WTC11 (cell line): ENCODE measurements around the gene KCNQ2. TPM values are rescaled to one million over a fixed set of nuclear protein-coding genes. Genes with fewer than 3 reads are reported as not detected.
A peak's percentile ranks its signal among the peaks of the same experiment; 100 is the strongest.

Source experiments
- ATAC-seq: fragments of 200-7000 bp; cut with Tn5 transposase; 2 replicates; pipeline ENCODE4 v1.10.0; 2021; ENCODE audit warnings: mild to moderate bottlenecking, moderate library complexity
- CTCF ChIA-PET: fragments of 300-600 bp; sonication (Branson Sonifier 250); formaldehyde crosslinking; loops from one replicate; lab custom pipeline; 2021; ENCODE audit warnings: antibody characterized with exemption; lab: Charles Lee
- POLR2A ChIA-PET: fragments of 350-600 bp; sonication (Branson Sonifier 250); formaldehyde crosslinking; loops from one replicate; lab custom pipeline; 2021; ENCODE audit warnings: antibody characterized with exemption; lab: Charles Lee
- DNase-seq: peaks from one replicate; pipeline ENCODE4 v3.0.0; 2021; ENCODE audit warnings: low spot score
- H3K27ac Mint-ChIP-seq: 2 replicates; pipeline ENCODE4 v1.8.0; 2021; ENCODE audit warnings: mixed read lengths
- H3K27me3 Mint-ChIP-seq: 2 replicates; pipeline ENCODE4 v1.8.0; 2021; ENCODE audit warnings: low read depth, mild to moderate bottlenecking, moderate library complexity, mixed read lengths
- H3K36me3 Mint-ChIP-seq: 2 replicates; pipeline ENCODE4 v1.8.0; 2021; ENCODE audit warnings: mixed read lengths
- H3K4me1 Mint-ChIP-seq: 2 replicates; pipeline ENCODE4 v1.8.0; 2022; ENCODE audit warnings: mixed read lengths
- H3K4me3 Mint-ChIP-seq: 2 replicates; pipeline ENCODE4 v1.8.0; 2021; ENCODE audit warnings: mild to moderate bottlenecking, moderate library complexity, mixed read lengths
- H3K9me3 Mint-ChIP-seq: 2 replicates; pipeline ENCODE4 v1.8.0; 2021; ENCODE audit warnings: mixed read lengths
- FOXK1 ChIP-seq: sonication (generic); formaldehyde crosslinking; IDR thresholded peaks from 2 replicates; pipeline ENCODE4 v1.8.0; 2022; ENCODE audit warnings: mild to moderate bottlenecking, moderate library complexity, missing genetic modification reagents
- MXD4 ChIP-seq: fragments of 250-450 bp; sonication (Bioruptor Pico); IDR thresholded peaks from 2 replicates; pipeline ENCODE4 v1.8.0; 2021; ENCODE audit warnings: mild to moderate bottlenecking, moderate library complexity, borderline replicate concordance
- NFYB ChIP-seq: sonication (generic); formaldehyde crosslinking; conservative IDR thresholded peaks from 2 replicates; pipeline ENCODE4 v1.8.0; 2022; ENCODE audit warnings: low read depth, missing genetic modification reagents
- NR3C1 ChIP-seq: sonication (generic); formaldehyde crosslinking; conservative IDR thresholded peaks from 2 replicates; pipeline ENCODE4 v1.8.1; 2023; ENCODE audit warnings: low read depth, mild to moderate bottlenecking, missing genetic modification reagents
- SMAD3 ChIP-seq: sonication (generic); formaldehyde crosslinking; IDR thresholded peaks from 2 replicates; pipeline ENCODE4 v1.8.0; 2022; ENCODE audit warnings: missing genetic modification reagents, mild to moderate bottlenecking, borderline replicate concordance
- SOX15 ChIP-seq: fragments of 250-450 bp; sonication (Bioruptor Pico); IDR thresholded peaks from 2 replicates; pipeline ENCODE4 v1.9.0; 2021; ENCODE audit warnings: mild to moderate bottlenecking
- TEAD1 ChIP-seq: sonication (generic); formaldehyde crosslinking; IDR thresholded peaks from 2 replicates; pipeline ENCODE4 v1.8.0; 2022; ENCODE audit warnings: mild to moderate bottlenecking, missing genetic modification reagents
- ZNF396 ChIP-seq: fragments of 250-450 bp; sonication (Bioruptor Pico); IDR thresholded peaks from 2 replicates; pipeline ENCODE4 v1.8.0; 2021; ENCODE audit warnings: mild to moderate bottlenecking, moderate library complexity, borderline replicate concordance
- total RNA-seq: library from RNA; stranded (reverse); gene quantifications from 3 replicates; pipeline ENCODE4 v1.2.3, GENCODE V29; 2021
- TF ChIP-seq, protein P1 (sequence below): fragments of 250-450 bp; sonication (Bioruptor Pico); IDR thresholded peaks from 2 replicates; pipeline ENCODE4 v1.9.0; 2021; ENCODE audit warnings: mild to moderate bottlenecking
- TF ChIP-seq, protein P2 (sequence below): fragments of 250-450 bp; sonication (Bioruptor Pico); IDR thresholded peaks from 2 replicates; pipeline ENCODE4 v2.1.2; 2022; ENCODE audit warnings: mild to moderate bottlenecking, moderate library complexity
- TF ChIP-seq, protein P3 (sequence below): fragments of 250-450 bp; sonication (Bioruptor Pico); IDR thresholded peaks from 2 replicates; pipeline ENCODE4 v1.9.0; 2021; ENCODE audit warnings: mild to moderate bottlenecking, borderline replicate concordance

The KCNQ2 gene
- total RNA-seq, 1 experiment from 2014 or later: 99.8 TPM

DNA sequence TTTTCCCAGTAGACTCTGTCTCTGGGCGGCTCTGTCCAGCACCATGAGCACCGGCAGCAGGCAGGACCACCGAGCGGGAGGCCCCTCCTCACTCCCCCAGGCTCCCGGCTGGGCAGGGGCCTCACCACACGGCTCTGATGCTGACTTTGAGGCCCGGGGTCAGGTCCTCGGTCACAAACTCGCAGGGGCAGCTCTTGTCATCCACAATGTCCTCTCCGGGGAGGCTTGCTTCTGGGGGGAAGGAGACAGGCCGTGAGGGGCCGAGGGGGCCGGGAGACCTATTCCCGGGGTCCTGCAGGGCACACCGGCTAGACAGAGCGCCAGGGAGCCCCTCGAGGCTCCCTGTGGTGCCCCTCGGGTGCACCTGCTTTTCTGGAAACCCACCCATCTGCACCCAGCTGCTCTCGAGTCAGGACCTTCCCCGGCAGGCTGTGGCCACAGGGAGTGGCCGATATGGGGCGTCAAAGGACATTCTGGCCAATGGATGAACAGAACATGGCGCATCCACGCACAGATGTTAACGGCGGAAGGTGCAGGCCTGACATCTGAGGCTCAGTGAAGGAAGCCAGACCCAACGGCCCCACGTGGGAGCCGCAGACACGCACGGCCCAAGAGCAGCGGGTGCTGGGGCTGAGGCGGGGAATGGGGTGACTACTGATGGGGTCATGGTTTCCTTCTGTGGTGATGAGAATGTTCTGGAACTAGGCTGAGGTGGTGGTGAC lies 58.3 kb downstream of the KCNQ2 start:
- TF ChIP-seq, protein P1, sequence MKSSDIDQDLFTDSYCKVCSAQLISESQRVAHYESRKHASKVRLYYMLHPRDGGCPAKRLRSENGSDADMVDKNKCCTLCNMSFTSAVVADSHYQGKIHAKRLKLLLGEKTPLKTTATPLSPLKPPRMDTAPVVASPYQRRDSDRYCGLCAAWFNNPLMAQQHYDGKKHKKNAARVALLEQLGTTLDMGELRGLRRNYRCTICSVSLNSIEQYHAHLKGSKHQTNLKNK (CRISPR knock-in tag): no peak
- TF ChIP-seq SOX15 (no peak), NR3C1 (CRISPR knock-in tag) (no peak), ZNF396 (CRISPR knock-in tag) (no peak), NFYB (CRISPR knock-in tag) (no peak), TEAD1 (CRISPR knock-in tag) (no peak)
- H3K27ac Mint-ChIP-seq: no peak overlapping the region
- CTCF ChIA-PET: no interaction called here
- no peaks in the 10 kb centered on the region for H3K36me3 Mint-ChIP-seq
- ATAC-seq (no peak), DNase-seq (no peak)
- H3K4me3 Mint-ChIP-seq: no peak overlapping the region
- H3K4me1 Mint-ChIP-seq: peaks cover 9% of the 10 kb centered on the region
- no peaks in the 10 kb centered on the region for H3K9me3 Mint-ChIP-seq
- POLR2A ChIA-PET: no interaction called here
- H3K27me3 Mint-ChIP-seq: no peaks in the 10 kb centered on the region

DNA sequence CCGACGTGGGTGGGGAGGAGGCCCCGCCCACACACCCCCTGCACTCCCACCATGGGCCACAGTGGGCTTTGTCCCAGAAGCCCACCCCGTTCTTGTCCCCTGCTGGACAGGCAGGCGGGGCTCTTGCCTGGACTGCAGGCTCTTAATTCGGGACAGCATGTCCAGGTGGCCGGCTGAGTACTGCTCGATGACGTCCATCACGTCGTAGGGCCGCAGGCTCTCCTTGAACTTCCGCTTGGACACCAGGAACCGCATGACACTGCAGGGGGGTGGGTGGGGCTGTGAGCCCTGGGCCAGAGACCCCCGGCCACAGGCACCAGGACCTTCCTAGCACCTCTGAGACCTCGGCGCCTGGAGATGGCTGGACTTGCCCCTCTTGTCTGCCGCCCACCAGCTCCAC lies 59.1 kb downstream of the KCNQ2 start:
- ChIA-PET CTCF (no interaction called here), POLR2A (no interaction called here)
- Mint-ChIP-seq H3K4me1 (peaks cover 13% of the 10 kb centered on the region), H3K4me3 (no peak overlapping the region), H3K27ac (no peak overlapping the region), H3K9me3 (no peaks in the 10 kb centered on the region), H3K27me3 (no peaks in the 10 kb centered on the region), H3K36me3 (no peaks in the 10 kb centered on the region)
- TF ChIP-seq, protein P1 (CRISPR knock-in tag): no peak
- TF ChIP-seq, protein P2, sequence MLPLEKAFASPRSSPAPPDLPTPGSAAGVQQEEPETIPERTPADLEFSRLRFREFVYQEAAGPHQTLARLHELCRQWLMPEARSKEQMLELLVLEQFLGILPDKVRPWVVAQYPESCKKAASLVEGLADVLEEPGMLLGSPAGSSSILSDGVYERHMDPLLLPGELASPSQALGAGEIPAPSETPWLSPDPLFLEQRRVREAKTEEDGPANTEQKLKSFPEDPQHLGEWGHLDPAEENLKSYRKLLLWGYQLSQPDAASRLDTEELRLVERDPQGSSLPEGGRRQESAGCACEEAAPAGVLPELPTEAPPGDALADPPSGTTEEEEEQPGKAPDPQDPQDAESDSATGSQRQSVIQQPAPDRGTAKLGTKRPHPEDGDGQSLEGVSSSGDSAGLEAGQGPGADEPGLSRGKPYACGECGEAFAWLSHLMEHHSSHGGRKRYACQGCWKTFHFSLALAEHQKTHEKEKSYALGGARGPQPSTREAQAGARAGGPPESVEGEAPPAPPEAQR (CRISPR knock-in tag): no peak
- TF ChIP-seq, protein P3, sequence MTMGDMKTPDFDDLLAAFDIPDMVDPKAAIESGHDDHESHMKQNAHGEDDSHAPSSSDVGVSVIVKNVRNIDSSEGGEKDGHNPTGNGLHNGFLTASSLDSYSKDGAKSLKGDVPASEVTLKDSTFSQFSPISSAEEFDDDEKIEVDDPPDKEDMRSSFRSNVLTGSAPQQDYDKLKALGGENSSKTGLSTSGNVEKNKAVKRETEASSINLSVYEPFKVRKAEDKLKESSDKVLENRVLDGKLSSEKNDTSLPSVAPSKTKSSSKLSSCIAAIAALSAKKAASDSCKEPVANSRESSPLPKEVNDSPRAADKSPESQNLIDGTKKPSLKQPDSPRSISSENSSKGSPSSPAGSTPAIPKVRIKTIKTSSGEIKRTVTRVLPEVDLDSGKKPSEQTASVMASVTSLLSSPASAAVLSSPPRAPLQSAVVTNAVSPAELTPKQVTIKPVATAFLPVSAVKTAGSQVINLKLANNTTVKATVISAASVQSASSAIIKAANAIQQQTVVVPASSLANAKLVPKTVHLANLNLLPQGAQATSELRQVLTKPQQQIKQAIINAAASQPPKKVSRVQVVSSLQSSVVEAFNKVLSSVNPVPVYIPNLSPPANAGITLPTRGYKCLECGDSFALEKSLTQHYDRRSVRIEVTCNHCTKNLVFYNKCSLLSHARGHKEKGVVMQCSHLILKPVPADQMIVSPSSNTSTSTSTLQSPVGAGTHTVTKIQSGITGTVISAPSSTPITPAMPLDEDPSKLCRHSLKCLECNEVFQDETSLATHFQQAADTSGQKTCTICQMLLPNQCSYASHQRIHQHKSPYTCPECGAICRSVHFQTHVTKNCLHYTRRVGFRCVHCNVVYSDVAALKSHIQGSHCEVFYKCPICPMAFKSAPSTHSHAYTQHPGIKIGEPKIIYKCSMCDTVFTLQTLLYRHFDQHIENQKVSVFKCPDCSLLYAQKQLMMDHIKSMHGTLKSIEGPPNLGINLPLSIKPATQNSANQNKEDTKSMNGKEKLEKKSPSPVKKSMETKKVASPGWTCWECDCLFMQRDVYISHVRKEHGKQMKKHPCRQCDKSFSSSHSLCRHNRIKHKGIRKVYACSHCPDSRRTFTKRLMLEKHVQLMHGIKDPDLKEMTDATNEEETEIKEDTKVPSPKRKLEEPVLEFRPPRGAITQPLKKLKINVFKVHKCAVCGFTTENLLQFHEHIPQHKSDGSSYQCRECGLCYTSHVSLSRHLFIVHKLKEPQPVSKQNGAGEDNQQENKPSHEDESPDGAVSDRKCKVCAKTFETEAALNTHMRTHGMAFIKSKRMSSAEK: no peak
- no peak for TF ChIP-seq FOXK1 (CRISPR knock-in tag)
- no peak for TF ChIP-seq NFYB (CRISPR knock-in tag)
- no peak for ATAC-seq
- no peak for DNase-seq

DNA sequence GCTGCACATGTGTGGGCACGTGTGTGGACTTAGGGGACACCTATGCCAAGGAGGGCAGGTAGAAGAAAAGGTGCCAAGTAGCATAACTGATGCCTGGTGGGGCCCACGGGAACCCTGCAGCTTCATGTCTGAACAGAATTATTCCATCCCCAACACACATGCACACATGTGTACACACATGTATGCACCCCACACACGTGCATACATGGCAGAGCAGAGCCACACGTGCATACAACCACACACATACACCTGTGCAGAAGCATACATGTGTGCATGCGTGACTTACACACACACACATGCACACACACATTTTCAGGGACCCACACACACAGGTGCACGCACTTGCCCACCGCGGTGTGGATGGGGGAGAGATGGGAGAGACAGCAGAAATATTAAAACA lies 59.6 kb downstream of the KCNQ2 start:
- no peaks in the 10 kb centered on the region for H3K27me3 Mint-ChIP-seq
- H3K4me3 Mint-ChIP-seq: no peak overlapping the region
- H3K27ac Mint-ChIP-seq: 0 out of 2 replicates have a peak overlapping the region, but pooled peaks have one; percentile 22
- POLR2A ChIA-PET: no interaction called here
- no peaks in the 10 kb centered on the region for H3K36me3 Mint-ChIP-seq
- CTCF ChIA-PET: interaction anchor here (1.2 kb wide), 1 partner anchor 103 kb away, joined by 3 read pairs; no protein-coding TSS in a partner anchor
- DNase-seq: no peak
- no peaks in the 10 kb centered on the region for H3K9me3 Mint-ChIP-seq
- TF ChIP-seq MXD4: no peak
- TF ChIP-seq SMAD3 (CRISPR knock-in tag): no peak
- TF ChIP-seq TEAD1 (CRISPR knock-in tag): no peak
- peaks cover 13% of the 10 kb centered on the region for H3K4me1 Mint-ChIP-seq
- no peak for ATAC-seq
